Loucy (cell line): ENCODE results near the gene CPZ.

Experiments used
- H2AFZ ChIP-seq: fragments of 200-600 bp; sonication (generic); 2 replicates; pipeline ENCODE4 v1.6.0; 2016; ENCODE audit warnings: antibody characterized with exemption, mild to moderate bottlenecking, low read length, moderate library complexity
- H3F3A ChIP-seq: fragments of 200-600 bp; 2 replicates; pipeline ENCODE4 v1.6.0; 2016; ENCODE audit warnings: antibody characterized with exemption, low read depth, mild to moderate bottlenecking
- H3K27me3 ChIP-seq: fragments of 200-600 bp; sonication (generic); 2 replicates; pipeline ENCODE4 v1.6.1; 2014; ENCODE audit warnings: low read length, mild to moderate bottlenecking; ENCODE audit not compliant: insufficient read depth, poor library complexity, severe bottlenecking
- H3K36me3 ChIP-seq: fragments of 200-600 bp; sonication (generic); 2 replicates; pipeline ENCODE4 v1.6.1; 2016; ENCODE audit warnings: low read length; ENCODE audit not compliant: insufficient read depth
- H3K4me1 ChIP-seq: fragments of 200-600 bp; sonication (generic); 2 replicates; pipeline ENCODE4 v1.5.1; 2014; ENCODE audit warnings: low read length, mild to moderate bottlenecking; ENCODE audit not compliant: insufficient read depth, poor library complexity, severe bottlenecking
- H3K4me2 ChIP-seq: fragments of 200-600 bp; sonication (generic); 2 replicates; pipeline ENCODE4 v1.6.0; 2014; ENCODE audit warnings: antibody characterized with exemption, low read length, low read depth, mild to moderate bottlenecking; ENCODE audit not compliant: poor library complexity, severe bottlenecking
- H3K4me3 ChIP-seq: fragments of 200-600 bp; sonication (generic); 2 replicates; pipeline ENCODE4 v1.5.1; 2014; ENCODE audit warnings: low read length, mild to moderate bottlenecking, mixed read lengths; ENCODE audit not compliant: poor library complexity, severe bottlenecking
- H3K79me2 ChIP-seq: fragments of 200-600 bp; sonication (generic); 2 replicates; pipeline ENCODE4 v1.6.1; 2014; ENCODE audit warnings: low read length; ENCODE audit not compliant: insufficient read depth
- H3K9ac ChIP-seq: fragments of 200-600 bp; sonication (generic); 2 replicates; pipeline ENCODE4 v1.6.0; 2014; ENCODE audit warnings: mild to moderate bottlenecking, low read depth, low read length, moderate library complexity; ENCODE audit not compliant: poor library complexity, severe bottlenecking
- H3K9me2 ChIP-seq: fragments of 200-600 bp; sonication (generic); replicated peaks from 2 replicates; pipeline ENCODE4 v1.6.1; 2016; ENCODE audit warnings: low read depth, low read length, mixed read lengths
- H3K9me3 ChIP-seq: fragments of 200-600 bp; sonication (generic); 2 replicates; pipeline ENCODE4 v1.6.1; 2014; ENCODE audit warnings: mild to moderate bottlenecking, antibody characterized with exemption, low read length, low read depth; ENCODE audit not compliant: insufficient read depth
- H4K20me1 ChIP-seq: fragments of 200-600 bp; sonication (generic); 2 replicates; pipeline ENCODE4 v1.6.0; 2014; ENCODE audit warnings: antibody characterized with exemption, low read length, mild to moderate bottlenecking; ENCODE audit not compliant: insufficient read depth, poor library complexity, severe bottlenecking
- CTCF ChIP-seq: fragments of 200-600 bp; sonication (generic); conservative IDR thresholded peaks from 2 replicates; pipeline ENCODE4 v1.5.1; 2014; ENCODE audit warnings: mild to moderate bottlenecking, antibody characterized with exemption, low read length
- EZH2phosphoT487 ChIP-seq: fragments of 200-600 bp; IDR thresholded peaks from 2 replicates; pipeline ENCODE4 v1.6.1; 2018; ENCODE audit warnings: antibody characterized with exemption, mild to moderate bottlenecking, moderate library complexity, borderline replicate concordance

Gene CPZ

GRCh38 chr4:8548731-8549351 lies 43.7 kb upstream of the CPZ start:
- TF ChIP-seq EZH2phosphoT487: no peak
- H3K4me1 ChIP-seq: no peaks in the 10 kb centered on the region
- H3K27me3 ChIP-seq: no peaks in the 10 kb centered on the region
- H3K9ac ChIP-seq: no peak overlapping the region
- no peaks in the 10 kb centered on the region for H3K36me3 ChIP-seq
- no peaks in the 10 kb centered on the region for H3K79me2 ChIP-seq
- no peaks in the 10 kb centered on the region for H4K20me1 ChIP-seq
- no peak overlapping the region for H3K4me3 ChIP-seq
- H2AFZ ChIP-seq: no peak overlapping the region
- H3K9me3 ChIP-seq: peaks cover 9% of the 10 kb centered on the region; the same call in 1 of the 2 replicates
- no peaks in the 10 kb centered on the region for H3F3A ChIP-seq
- H3K9me2 ChIP-seq: no peaks in the 10 kb centered on the region
- H3K4me2 ChIP-seq: no peak overlapping the region

GRCh38 chr4:8549352-8549931 lies 43.1 kb upstream of the CPZ start:
- Histone ChIP-seq H2AFZ (no peak overlapping the region), H3F3A (no peaks in the 10 kb centered on the region), H3K4me1 (no peaks in the 10 kb centered on the region), H3K9ac (no peak overlapping the region), H3K79me2 (no peaks in the 10 kb centered on the region), H3K4me2 (no peak overlapping the region), H3K4me3 (no peak overlapping the region), H3K9me3 (peaks cover 8% of the 10 kb centered on the region; the same call in 1 of the 2 replicates), H3K9me2 (no peaks in the 10 kb centered on the region), H4K20me1 (no peaks in the 10 kb centered on the region), H3K36me3 (no peaks in the 10 kb centered on the region), H3K27me3 (no peaks in the 10 kb centered on the region)
- TF ChIP-seq EZH2phosphoT487 (no peak), CTCF (no peak)

GRCh38 chr4:8550691-8551090 lies 41.9 kb upstream of the CPZ start:
- no peak overlapping the region for H3K9ac ChIP-seq
- TF ChIP-seq CTCF: no peak
- TF ChIP-seq EZH2phosphoT487: no peak
- H3K9me3 ChIP-seq: peaks cover 8% of the 10 kb centered on the region; the same call in 1 of the 2 replicates
- H4K20me1 ChIP-seq: no peaks in the 10 kb centered on the region
- no peaks in the 10 kb centered on the region for H3K27me3 ChIP-seq
- H3K4me2 ChIP-seq: no peak overlapping the region
- no peak overlapping the region for H3K4me3 ChIP-seq
- no peak overlapping the region for H2AFZ ChIP-seq
- no peaks in the 10 kb centered on the region for H3K4me1 ChIP-seq
- H3K79me2 ChIP-seq: no peaks in the 10 kb centered on the region
- H3K9me2 ChIP-seq: no peaks in the 10 kb centered on the region
- no peaks in the 10 kb centered on the region for H3K36me3 ChIP-seq
- no peaks in the 10 kb centered on the region for H3F3A ChIP-seq
